ENCODE results near the gene SEPTIN2. TPM values are rescaled to one million over a fixed set of nuclear protein-coding genes. Genes with fewer than 3 reads are reported as not detected.
"Not testable (repeated sequence)": the region's sequence is repeated elsewhere in the genome, so short reads cannot be mapped to it uniquely, and the experiment has no call there.

The SEPTIN2 gene
- total RNA-seq, 2 experiments from 2014 or later = 282 to 290 TPM

DNA sequence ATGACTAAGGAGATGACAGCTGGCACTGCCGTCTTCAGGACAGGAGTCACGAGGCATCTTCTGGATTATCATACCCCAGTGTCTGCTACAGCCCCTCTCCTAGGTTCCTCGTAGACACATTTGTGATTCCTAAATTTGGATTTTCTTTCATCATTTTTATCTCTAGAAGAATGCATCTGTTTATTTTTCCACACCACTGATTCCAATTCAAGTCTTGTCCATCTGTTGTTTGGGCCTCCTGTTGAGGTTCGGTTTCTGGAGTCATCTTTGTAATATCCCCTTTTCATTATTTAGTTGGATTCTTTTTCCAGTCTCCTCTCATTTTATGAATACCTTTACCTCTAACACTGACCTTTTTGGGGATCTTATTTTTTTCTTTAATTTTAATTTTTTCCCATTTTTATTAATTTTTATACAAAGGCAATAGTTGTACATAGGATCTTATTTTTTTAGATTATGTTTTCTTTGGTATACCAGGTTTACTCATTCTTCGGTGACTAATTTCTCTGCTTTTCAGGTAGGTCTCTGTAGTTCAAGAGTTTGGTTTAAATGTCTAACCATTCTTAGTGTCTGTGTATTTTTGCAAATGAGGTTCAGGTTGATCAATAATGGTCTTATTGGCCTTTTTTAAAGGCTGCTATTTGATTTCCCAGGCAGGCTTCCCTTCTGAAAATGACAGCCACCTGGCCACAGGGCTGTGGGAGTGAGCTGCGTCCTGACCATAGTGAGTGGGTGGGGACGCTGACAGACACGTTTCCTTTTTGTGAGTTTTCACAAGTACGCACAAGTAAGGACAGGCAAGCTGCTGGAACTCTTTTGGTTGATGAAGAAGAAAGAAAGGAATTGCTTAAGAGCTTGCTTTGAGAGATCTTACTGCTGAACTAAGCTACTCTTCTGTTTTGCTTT, 74.8 kb downstream of the SEPTIN2 start:
- POLR2A ChIA-PET = no interaction called here
- Mint-ChIP-seq H3K27ac (no peak overlapping the region), H3K4me3 (no peak overlapping the region), H3K27me3 (no peaks in the 10 kb centered on the region), H3K4me1 (peaks cover 16% of the 10 kb centered on the region), H3K9me3 (no peaks in the 10 kb centered on the region), H3K36me3 (ENCODE audit: low read depth) (peaks cover 2% of the 10 kb centered on the region)
- DNase-seq = no peak
- CTCF ChIA-PET = no interaction called here

DNA sequence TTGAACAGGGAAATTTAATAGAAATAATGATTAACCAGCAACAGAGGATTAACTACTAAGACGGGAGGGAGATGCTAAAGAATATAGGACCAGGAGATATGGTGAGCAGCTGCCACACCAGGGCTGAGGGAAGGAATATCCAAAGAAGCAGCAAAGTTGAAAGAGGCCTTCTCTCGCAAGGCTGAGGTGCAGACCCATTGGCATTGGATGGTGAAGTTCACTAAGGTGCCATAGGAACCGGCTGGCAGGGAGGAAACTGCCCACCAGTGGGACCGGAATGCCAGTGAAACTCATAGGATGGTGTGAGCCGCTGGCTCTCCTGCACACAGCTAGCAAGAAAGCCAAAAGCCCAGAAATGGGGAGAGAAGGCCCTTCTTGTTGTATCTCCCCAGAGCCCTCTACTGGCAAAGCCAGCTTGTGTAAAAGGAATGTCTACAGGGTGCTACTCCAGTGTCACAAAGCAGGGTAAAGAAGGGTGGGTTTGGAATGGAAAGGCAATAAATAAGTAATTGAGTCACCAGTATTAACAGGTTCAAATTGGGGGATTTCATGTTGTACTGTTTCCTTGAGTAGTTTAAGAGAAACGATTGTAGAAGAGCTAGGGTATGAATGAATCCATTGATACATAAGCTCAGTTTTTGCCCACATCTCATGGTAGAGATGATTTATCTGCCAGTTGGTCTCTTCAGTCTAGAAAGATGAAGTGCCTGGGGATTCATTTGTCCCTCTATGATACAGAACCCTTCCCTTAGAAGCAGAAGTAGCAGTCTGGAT, 76.4 kb downstream of the SEPTIN2 start:
- Mint-ChIP-seq H3K9me3 (no peaks in the 10 kb centered on the region), H3K27ac (no peak overlapping the region), H3K27me3 (no peaks in the 10 kb centered on the region), H3K4me1 (peaks cover 16% of the 10 kb centered on the region), H3K36me3 (ENCODE audit: low read depth) (peaks cover 2% of the 10 kb centered on the region), H3K4me3 (no peak overlapping the region)
- ChIA-PET POLR2A (no interaction called here), CTCF (interaction anchor here (0.5 to 1.5 kb wide), 3 partner anchors 17 to 313 kb away, joined by 3 to 5 read pairs (median 5); no protein-coding TSS in a partner anchor)
- no peak for DNase-seq

DNA sequence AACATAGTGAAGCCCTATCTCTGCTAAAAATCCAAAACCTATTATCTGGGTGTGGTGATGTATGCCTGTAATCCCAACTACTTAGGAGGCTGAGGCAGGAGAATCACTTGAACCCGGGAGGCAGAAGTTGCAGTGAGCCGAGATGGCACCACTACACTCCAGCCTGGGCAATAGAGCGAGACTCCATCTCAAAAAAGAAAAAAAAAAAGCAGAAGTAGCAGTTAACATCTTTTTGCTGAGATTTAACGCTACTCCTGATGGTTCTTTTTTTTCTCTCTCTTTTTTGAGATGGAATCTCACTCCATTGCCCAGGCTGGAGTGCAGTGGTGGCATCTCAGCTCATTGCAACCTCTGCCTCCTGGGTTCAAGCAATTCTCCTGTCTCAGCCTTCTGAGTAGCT, 77.0 kb downstream of the SEPTIN2 start:
- peaks cover 16% of the 10 kb centered on the region for H3K4me1 Mint-ChIP-seq
- CTCF ChIA-PET = interaction anchor here (0.5 to 1.5 kb wide), 3 partner anchors 17 to 314 kb away, joined by 3 to 5 read pairs (median 5); no protein-coding TSS in a partner anchor
- POLR2A ChIA-PET; H3K27me3 Mint-ChIP-seq; H3K36me3 Mint-ChIP-seq (ENCODE audit: low read depth); H3K9me3 Mint-ChIP-seq; H3K27ac Mint-ChIP-seq; H3K4me3 Mint-ChIP-seq; DNase-seq: not testable (repeated sequence)

DNA sequence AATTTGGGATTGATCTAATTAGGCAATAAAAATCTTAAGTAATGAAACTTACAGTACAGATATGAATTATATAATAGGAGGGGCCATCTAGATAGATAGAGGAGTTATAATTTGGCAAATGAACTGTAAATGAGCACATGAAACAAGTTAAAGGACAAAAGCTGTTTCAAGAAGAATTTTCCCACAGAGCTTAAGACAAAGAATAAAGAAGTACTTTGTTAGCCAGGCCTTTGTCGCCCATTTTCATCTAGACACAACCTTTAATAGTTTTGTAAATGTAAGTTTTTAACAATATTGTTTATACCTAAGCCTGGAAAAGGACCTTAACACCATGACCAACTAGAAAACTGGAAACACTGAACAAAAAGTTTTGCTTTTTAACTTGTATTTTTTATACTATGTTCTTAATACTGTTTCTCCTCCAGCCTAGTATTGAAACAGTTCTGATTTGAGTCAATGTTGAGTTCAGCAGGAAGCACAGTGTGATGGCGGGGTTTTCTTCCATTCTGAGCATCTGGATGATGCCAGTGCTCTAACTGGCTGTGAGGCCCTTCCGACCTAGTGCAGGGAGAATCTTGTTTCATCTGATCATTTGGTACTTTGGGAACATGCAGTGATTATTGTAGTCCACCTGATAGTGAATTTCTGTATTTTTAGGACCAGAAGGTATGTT, 77.9 kb downstream of the SEPTIN2 start:
- Mint-ChIP-seq H3K4me1 (peaks cover 16% of the 10 kb centered on the region), H3K9me3 (no peaks in the 10 kb centered on the region), H3K36me3 (ENCODE audit: low read depth) (peaks cover 5% of the 10 kb centered on the region), H3K4me3 (no peak overlapping the region), H3K27ac (no peak overlapping the region), H3K27me3 (no peaks in the 10 kb centered on the region)
- CTCF ChIA-PET = interaction anchor here (0.7 to 0.9 kb wide), 2 partner anchors 16 to 117 kb away, joined by 3 to 4 read pairs; no protein-coding TSS in a partner anchor
- DNase-seq = no peak
- POLR2A ChIA-PET = no interaction called here

DNA sequence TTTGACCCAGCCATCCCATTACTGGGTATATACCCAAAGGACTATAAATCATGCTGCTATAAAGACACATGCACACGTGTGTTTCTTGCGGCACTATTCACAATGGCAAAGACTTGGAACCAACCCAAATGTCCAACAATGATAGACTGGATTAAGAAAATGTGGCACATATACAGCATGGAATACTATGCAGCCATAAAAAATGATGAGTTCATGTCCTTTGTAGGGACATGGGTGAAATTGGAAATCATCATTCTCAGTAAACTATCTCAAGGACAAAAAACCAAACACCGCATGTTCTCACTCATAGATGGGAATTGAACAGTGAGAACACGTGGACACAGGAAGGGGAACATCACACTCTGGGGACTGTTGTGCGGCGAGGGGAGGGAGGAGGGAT, 81.1 kb downstream of the SEPTIN2 start:
- CTCF ChIA-PET; H3K36me3 Mint-ChIP-seq (ENCODE audit: low read depth); H3K4me3 Mint-ChIP-seq; POLR2A ChIA-PET; H3K27me3 Mint-ChIP-seq; H3K27ac Mint-ChIP-seq; DNase-seq; H3K9me3 Mint-ChIP-seq; H3K4me1 Mint-ChIP-seq: not testable (repeated sequence)

DNA sequence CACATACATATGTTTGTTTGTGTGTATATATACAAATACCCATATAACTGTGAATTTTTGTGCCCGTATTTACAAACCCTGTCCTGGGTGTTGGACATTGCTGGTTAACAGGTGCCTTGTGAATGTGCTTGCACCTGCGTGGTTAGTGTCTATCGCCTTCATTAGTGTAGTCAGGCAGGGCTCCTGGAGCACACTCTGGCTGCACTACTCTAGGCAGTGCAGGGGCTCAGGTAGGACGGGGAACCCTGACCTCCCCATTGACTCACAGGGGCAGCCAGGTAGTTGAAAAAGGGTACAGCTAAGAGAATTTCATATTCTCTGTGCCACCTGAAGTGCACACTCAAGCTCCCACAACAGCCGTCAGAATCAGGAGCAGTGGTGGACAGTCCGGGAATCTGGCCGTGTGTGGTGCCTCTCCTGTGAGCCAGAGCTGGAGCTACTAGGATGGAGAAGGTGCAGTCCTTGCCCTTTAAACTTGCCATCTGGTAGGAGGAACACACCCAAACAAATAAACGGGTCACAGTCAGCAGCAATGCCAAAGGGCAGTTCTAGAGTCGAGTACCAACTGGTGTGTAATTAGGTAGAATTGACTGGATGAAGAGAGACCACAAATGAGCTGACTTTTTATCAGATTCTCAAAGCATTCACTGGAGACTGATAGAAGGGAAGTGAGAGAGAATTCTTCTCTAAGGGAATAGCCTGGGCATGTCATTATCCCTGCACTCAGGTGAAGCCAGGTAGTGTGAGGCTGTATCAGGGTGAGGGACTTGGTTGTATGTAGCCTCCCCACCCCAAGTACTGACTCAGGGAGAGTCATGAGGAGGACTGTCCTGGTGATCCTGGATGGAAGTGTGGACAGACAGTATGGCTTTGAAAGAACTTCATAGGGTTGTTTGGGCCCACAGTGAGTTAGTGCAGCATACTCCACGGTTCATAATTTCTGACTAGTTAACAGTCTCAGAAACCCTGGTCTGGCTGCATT, 84.5 kb downstream of the SEPTIN2 start:
- POLR2A ChIA-PET = no interaction called here
- Mint-ChIP-seq H3K4me3 (no peak overlapping the region), H3K36me3 (ENCODE audit: low read depth) (peaks cover 2% of the 10 kb centered on the region), H3K4me1 (peaks cover 1% of the 10 kb centered on the region), H3K27ac (no peak overlapping the region), H3K27me3 (no peaks in the 10 kb centered on the region), H3K9me3 (no peaks in the 10 kb centered on the region)
- DNase-seq = no peak
- CTCF ChIA-PET = no interaction called here

Other genes with a start within 250 kb of the SEPTIN2 start
- gene MTERF4, start 213.6 kb upstream of the SEPTIN2 start, total RNA-seq = 10 to 100 TPM; 41.5 to 45.4 TPM
- gene PASK, start 166.5 kb upstream of the SEPTIN2 start, total RNA-seq = 10 to 100 TPM; 58.1 to 58.9 TPM
- gene PPP1R7, start 165.5 kb upstream of the SEPTIN2 start, total RNA-seq = 100 to 1,000 TPM; 103 to 106 TPM
- gene ANO7, start 127.2 kb upstream of the SEPTIN2 start, total RNA-seq = under 1 TPM; 0.53 to 0.91 TPM
- gene HDLBP, start 253 bp upstream of the SEPTIN2 start, total RNA-seq = 100 to 1,000 TPM; 190 to 193 TPM
- gene FARP2, start 40.4 kb downstream of the SEPTIN2 start, total RNA-seq = 10 to 100 TPM; 14.1 to 15.0 TPM
- gene STK25, start 192.7 kb downstream of the SEPTIN2 start, total RNA-seq = 100 to 1,000 TPM in 1 of 2 experiments, 10 to 100 TPM in 1; 98.8 to 108 TPM
- gene BOK, start 242.8 kb downstream of the SEPTIN2 start, total RNA-seq = under 1 TPM; 0.08 to 0.15 TPM